ENCODE results near the gene PAPOLA.

The PAPOLA gene

GRCh38 chr14:96482986-96483385 lies 19.2 kb upstream of the PAPOLA start:
- TF ChIP-seq CEBPB (IDR thresholded peaks at IDR 0.05) (no peak), ZBTB7A (IDR thresholded peaks at IDR 0.05; ENCODE audit: low read depth) (no peak), EP300 (IDR thresholded peaks at IDR 0.05; ENCODE audit: borderline replicate concordance) (no peak), RAD21 (IDR thresholded peaks at IDR 0.05; ENCODE audit: low read depth) (no peak), TAF1 (IDR thresholded peaks at IDR 0.05; ENCODE audit: low read depth) (no peak), FOXM1 (IDR thresholded peaks at IDR 0.05; ENCODE audit: borderline replicate concordance, low read depth) (no peak), TEAD4 (IDR thresholded peaks at IDR 0.05) (no peak), TCF12 (IDR thresholded peaks at IDR 0.05; ENCODE audit: low read depth) (no peak), CREB1 (IDR thresholded peaks at IDR 0.05; ENCODE audit: low read depth) (no peak), YY1 (IDR thresholded peaks at IDR 0.05; ENCODE audit: low read depth) (no peak), USF1 (IDR thresholded peaks at IDR 0.05) (no peak), MAX (IDR thresholded peaks at IDR 0.05) (no peak), NFIC (IDR thresholded peaks at IDR 0.05) (no peak), EGR1 (IDR thresholded peaks at IDR 0.05) (no peak)
- TF ChIP-seq, protein P1, sequence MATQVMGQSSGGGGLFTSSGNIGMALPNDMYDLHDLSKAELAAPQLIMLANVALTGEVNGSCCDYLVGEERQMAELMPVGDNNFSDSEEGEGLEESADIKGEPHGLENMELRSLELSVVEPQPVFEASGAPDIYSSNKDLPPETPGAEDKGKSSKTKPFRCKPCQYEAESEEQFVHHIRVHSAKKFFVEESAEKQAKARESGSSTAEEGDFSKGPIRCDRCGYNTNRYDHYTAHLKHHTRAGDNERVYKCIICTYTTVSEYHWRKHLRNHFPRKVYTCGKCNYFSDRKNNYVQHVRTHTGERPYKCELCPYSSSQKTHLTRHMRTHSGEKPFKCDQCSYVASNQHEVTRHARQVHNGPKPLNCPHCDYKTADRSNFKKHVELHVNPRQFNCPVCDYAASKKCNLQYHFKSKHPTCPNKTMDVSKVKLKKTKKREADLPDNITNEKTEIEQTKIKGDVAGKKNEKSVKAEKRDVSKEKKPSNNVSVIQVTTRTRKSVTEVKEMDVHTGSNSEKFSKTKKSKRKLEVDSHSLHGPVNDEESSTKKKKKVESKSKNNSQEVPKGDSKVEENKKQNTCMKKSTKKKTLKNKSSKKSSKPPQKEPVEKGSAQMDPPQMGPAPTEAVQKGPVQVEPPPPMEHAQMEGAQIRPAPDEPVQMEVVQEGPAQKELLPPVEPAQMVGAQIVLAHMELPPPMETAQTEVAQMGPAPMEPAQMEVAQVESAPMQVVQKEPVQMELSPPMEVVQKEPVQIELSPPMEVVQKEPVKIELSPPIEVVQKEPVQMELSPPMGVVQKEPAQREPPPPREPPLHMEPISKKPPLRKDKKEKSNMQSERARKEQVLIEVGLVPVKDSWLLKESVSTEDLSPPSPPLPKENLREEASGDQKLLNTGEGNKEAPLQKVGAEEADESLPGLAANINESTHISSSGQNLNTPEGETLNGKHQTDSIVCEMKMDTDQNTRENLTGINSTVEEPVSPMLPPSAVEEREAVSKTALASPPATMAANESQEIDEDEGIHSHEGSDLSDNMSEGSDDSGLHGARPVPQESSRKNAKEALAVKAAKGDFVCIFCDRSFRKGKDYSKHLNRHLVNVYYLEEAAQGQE (IDR thresholded peaks at IDR 0.05; ENCODE audit: low read depth), result no peak

- no peak for TF ChIP-seq RAD21 (IDR thresholded peaks at IDR 0.05; ENCODE audit: low read depth)
- TF ChIP-seq NFIC (IDR thresholded peaks at IDR 0.05), result no peak
- no peak for TF ChIP-seq FOXM1 (IDR thresholded peaks at IDR 0.05; ENCODE audit: borderline replicate concordance, low read depth)
Observed at GRCh38 chr14:96484399-96484798, 17.8 kb upstream of the PAPOLA start.

GRCh38 chr14:96486705-96487104 lies 15.5 kb upstream of the PAPOLA start:
- no peak for TF ChIP-seq CREB1 (IDR thresholded peaks at IDR 0.05; ENCODE audit: low read depth)
- TF ChIP-seq ZBTB7A (IDR thresholded peaks at IDR 0.05; ENCODE audit: low read depth), result no peak
- TF ChIP-seq MAX (IDR thresholded peaks at IDR 0.05), result no peak
- TF ChIP-seq EP300 (IDR thresholded peaks at IDR 0.05; ENCODE audit: borderline replicate concordance), result no peak
- TF ChIP-seq EGR1 (IDR thresholded peaks at IDR 0.05), result no peak
- TF ChIP-seq, protein P1 (IDR thresholded peaks at IDR 0.05; ENCODE audit: low read depth), result no peak
- no peak for TF ChIP-seq NFIC (IDR thresholded peaks at IDR 0.05)
- TF ChIP-seq TEAD4 (IDR thresholded peaks at IDR 0.05), result no peak
- no peak for TF ChIP-seq CEBPB (IDR thresholded peaks at IDR 0.05)
- no peak for TF ChIP-seq RAD21 (IDR thresholded peaks at IDR 0.05; ENCODE audit: low read depth)
- TF ChIP-seq TCF12 (IDR thresholded peaks at IDR 0.05; ENCODE audit: low read depth), result no peak

- TF ChIP-seq MAX (IDR thresholded peaks at IDR 0.05) (no peak), CREB1 (IDR thresholded peaks at IDR 0.05; ENCODE audit: low read depth) (no peak), CEBPB (IDR thresholded peaks at IDR 0.05) (no peak), ZBTB7A (IDR thresholded peaks at IDR 0.05; ENCODE audit: low read depth) (no peak), NFIC (IDR thresholded peaks at IDR 0.05) (no peak), TAF1 (IDR thresholded peaks at IDR 0.05; ENCODE audit: low read depth) (no peak), EP300 (IDR thresholded peaks at IDR 0.05; ENCODE audit: borderline replicate concordance) (no peak), RAD21 (IDR thresholded peaks at IDR 0.05; ENCODE audit: low read depth) (no peak), YY1 (IDR thresholded peaks at IDR 0.05; ENCODE audit: low read depth) (no peak), TEAD4 (IDR thresholded peaks at IDR 0.05) (no peak), USF1 (IDR thresholded peaks at IDR 0.05) (no peak), FOXM1 (IDR thresholded peaks at IDR 0.05; ENCODE audit: borderline replicate concordance, low read depth) (no peak), TCF12 (IDR thresholded peaks at IDR 0.05; ENCODE audit: low read depth) (no peak)
- TF ChIP-seq, protein P1 (IDR thresholded peaks at IDR 0.05; ENCODE audit: low read depth), result no peak
Observed at GRCh38 chr14:96489327-96489726, 12.9 kb upstream of the PAPOLA start.
